Frontal cortex (tissue), 4 donors: ENCODE measurements around the gene NPBWR2. TPM values are rescaled to one million over a fixed set of nuclear protein-coding genes. Genes with fewer than 3 reads are reported as not detected.
"Not testable (repeated sequence)": the region's sequence is repeated elsewhere in the genome, so short reads cannot be mapped to it uniquely, and the experiment has no call there.

ENCODE experiments used
- DNase-seq, 2 donors: peaks; one replicate each; pipeline ENCODE4 v3.0.0; 2012; ENCODE audit warnings: low spot score in 2 of 2
- FAIRE-seq: peaks from 2 replicates; lab custom pipeline; 2012; peaks lifted over from hg19 to GRCh38; lab: Jason Lieb, UNC
- total RNA-seq: library from RNA; depleted of rRNA; stranded (reverse); fragments of >200 nt; gene quantifications from one replicate; pipeline ENCODE4 v1.2.3, GENCODE V29; 2014
- donor health status: control.
- donor health status: control.
- donor health status: control.

Gene NPBWR2
- total RNA-seq, 1 donor from 2014 or later = 0.41 TPM

- FAIRE-seq (no peak), DNase-seq (no peak)
Observed at GRCh38 chr20:64145458-64146300, 38.3 kb upstream of the NPBWR2 start.

GRCh38 chr20:64144144-64144912 lies 37.0 kb upstream of the NPBWR2 start:
- DNase-seq (no peak), FAIRE-seq (no peak)

- DNase-seq (no peak), FAIRE-seq (no peak)
Observed at GRCh38 chr20:64143018-64143801, 35.8 kb upstream of the NPBWR2 start.

GRCh38 chr20:64142590-64142989 lies 35.2 kb upstream of the NPBWR2 start:
- FAIRE-seq (no peak), DNase-seq (no peak)

- DNase-seq (no peak), FAIRE-seq (no peak)
Observed at GRCh38 chr20:64140956-64141355, 33.6 kb upstream of the NPBWR2 start.

- no peak for DNase-seq
- no peak for FAIRE-seq
Observed at GRCh38 chr20:64140061-64140931, 32.9 kb upstream of the NPBWR2 start.

GRCh38 chr20:64139199-64140060 lies 32.1 kb upstream of the NPBWR2 start:
- DNase-seq (no peak), FAIRE-seq (no peak)

GRCh38 chr20:64138276-64138815 lies 31.0 kb upstream of the NPBWR2 start:
- no peak for FAIRE-seq
- DNase-seq = no peak

GRCh38 chr20:64137598-64138031 lies 30.2 kb upstream of the NPBWR2 start:
- FAIRE-seq (no peak), DNase-seq (no peak)

- FAIRE-seq (no peak), DNase-seq (no peak)
Observed at GRCh38 chr20:64136004-64136710, 28.8 kb upstream of the NPBWR2 start.

- not testable (repeated sequence) for FAIRE-seq
Observed at GRCh38 chr20:64134744-64135143, 27.4 kb upstream of the NPBWR2 start.

GRCh38 chr20:64133951-64134407 lies 26.6 kb upstream of the NPBWR2 start:
- FAIRE-seq = no peak

More at GRCh38 chr20:64134744-64135143, 27.4 kb upstream of the NPBWR2 start:
- DNase-seq = not testable (repeated sequence)

GRCh38 chr20:64131406-64131805 lies 24.0 kb upstream of the NPBWR2 start:
- FAIRE-seq = no peak
- DNase-seq = no peak

More at GRCh38 chr20:64133951-64134407, 26.6 kb upstream of the NPBWR2 start:
- DNase-seq = no peak

GRCh38 chr20:64130876-64131275 lies 23.5 kb upstream of the NPBWR2 start:
- FAIRE-seq (no peak), DNase-seq (no peak)

GRCh38 chr20:64130271-64130670 lies 22.9 kb upstream of the NPBWR2 start:
- no peak for DNase-seq
- no peak for FAIRE-seq

GRCh38 chr20:64129146-64129782 lies 21.9 kb upstream of the NPBWR2 start:
- DNase-seq (no peak), FAIRE-seq (no peak)

- not testable (repeated sequence) for DNase-seq, FAIRE-seq
Observed at GRCh38 chr20:64123517-64123916, 16.2 kb upstream of the NPBWR2 start.
